Fibroblast of the aortic adventitia (primary cell): ENCODE measurements around the gene CAMP. TPM values are rescaled to one million over a fixed set of nuclear protein-coding genes. Genes with fewer than 3 reads are reported as not detected.

ENCODE experiments used
- DNase-seq: peaks from one replicate; pipeline ENCODE4 v3.0.0-alpha.2; 2010; ENCODE audit warnings: low read depth
- H3K4me3 ChIP-seq: 2 replicates; pipeline ENCODE4 v1.5.1; 2011; ENCODE audit warnings: low read depth, mild to moderate bottlenecking, control low read depth, low read length, moderate library complexity
- CTCF ChIP-seq: IDR thresholded peaks from 2 replicates; pipeline ENCODE4 v1.5.1; 2011; ENCODE audit warnings: mild to moderate bottlenecking, low read length, control low read depth, inconsistent platforms; ENCODE audit not compliant: insufficient read depth
- total RNA-seq: library from RNA; depleted of rRNA; stranded (reverse); fragments of >200 nt; gene quantifications from 2 replicates; pipeline ENCODE4 v1.2.3, GENCODE V29; 2012; ENCODE audit warnings: low replicate concordance

CAMP gene
- total RNA-seq, 1 donor: not detected

GRCh38 chr3:48186631-48187300, 36.5 kb upstream of the CAMP start:
- no peak for TF ChIP-seq CTCF

GRCh38 chr3:48187301-48187578, 36.1 kb upstream of the CAMP start:
- H3K4me3 ChIP-seq: peak overlapping the region; percentile 84
- TF ChIP-seq CTCF: no peak
- DNase-seq: no peak

More at GRCh38 chr3:48186631-48187300, 36.5 kb upstream of the CAMP start:
- DNase-seq: peak; percentile 34
- peak overlapping the region; percentile 84 for H3K4me3 ChIP-seq

- no peak for DNase-seq
- no peak for TF ChIP-seq CTCF
- H3K4me3 ChIP-seq: peak overlapping the region; percentile 84
Measured at GRCh38 chr3:48187579-48188265, 35.6 kb upstream of the CAMP start.

- DNase-seq: peak; percentile 98
- peak within 1 kb of the TSS; percentile 84 for H3K4me3 ChIP-seq
- TF ChIP-seq CTCF: no peak
Measured at GRCh38 chr3:48188266-48189201, 34.8 kb upstream of the CAMP start, which contains the start of gene CDC25A. TSS of gene CDC25A (minus strand) at chr3:48188417. CDS start at chr3:48187947, 470 bp downstream.

- no peak for DNase-seq
- TF ChIP-seq CTCF: no peak
- no peak overlapping the region for H3K4me3 ChIP-seq
Measured at GRCh38 chr3:48189321-48189720, 34.0 kb upstream of the CAMP start.

- no peak overlapping the region for H3K4me3 ChIP-seq
- TF ChIP-seq CTCF: no peak
- DNase-seq: no peak
Measured at GRCh38 chr3:48190911-48191310, 32.4 kb upstream of the CAMP start.
